ENCODE measurements around the gene KLC3.

DNA sequence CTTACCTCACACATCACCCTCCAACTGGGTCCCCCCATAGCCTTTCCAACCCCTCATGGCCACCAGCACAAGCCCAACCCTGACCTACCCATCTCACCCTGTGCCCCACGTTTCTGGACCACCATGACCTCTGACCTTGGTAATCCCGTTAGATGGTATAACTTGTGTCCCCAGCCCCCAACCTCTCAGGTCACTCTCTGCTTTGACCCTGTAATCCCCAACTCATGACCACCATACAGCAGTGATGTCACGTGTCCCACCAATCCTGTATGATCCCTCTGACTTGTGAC, 8.5 kb downstream of the KLC3 start:
- TF ChIP-seq, protein P1, sequence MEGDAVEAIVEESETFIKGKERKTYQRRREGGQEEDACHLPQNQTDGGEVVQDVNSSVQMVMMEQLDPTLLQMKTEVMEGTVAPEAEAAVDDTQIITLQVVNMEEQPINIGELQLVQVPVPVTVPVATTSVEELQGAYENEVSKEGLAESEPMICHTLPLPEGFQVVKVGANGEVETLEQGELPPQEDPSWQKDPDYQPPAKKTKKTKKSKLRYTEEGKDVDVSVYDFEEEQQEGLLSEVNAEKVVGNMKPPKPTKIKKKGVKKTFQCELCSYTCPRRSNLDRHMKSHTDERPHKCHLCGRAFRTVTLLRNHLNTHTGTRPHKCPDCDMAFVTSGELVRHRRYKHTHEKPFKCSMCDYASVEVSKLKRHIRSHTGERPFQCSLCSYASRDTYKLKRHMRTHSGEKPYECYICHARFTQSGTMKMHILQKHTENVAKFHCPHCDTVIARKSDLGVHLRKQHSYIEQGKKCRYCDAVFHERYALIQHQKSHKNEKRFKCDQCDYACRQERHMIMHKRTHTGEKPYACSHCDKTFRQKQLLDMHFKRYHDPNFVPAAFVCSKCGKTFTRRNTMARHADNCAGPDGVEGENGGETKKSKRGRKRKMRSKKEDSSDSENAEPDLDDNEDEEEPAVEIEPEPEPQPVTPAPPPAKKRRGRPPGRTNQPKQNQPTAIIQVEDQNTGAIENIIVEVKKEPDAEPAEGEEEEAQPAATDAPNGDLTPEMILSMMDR (IDR thresholded peaks at IDR 0.05; ENCODE audit: borderline replicate concordance, extremely low read depth, low read length, poor library complexity, severe bottlenecking), result no peak
- TF ChIP-seq EZH2 (IDR thresholded peaks at IDR 0.05; ENCODE audit: borderline replicate concordance, low read depth, low read length, severe bottlenecking), result no peak
